Lower leg skin (tissue), 3 donors: ENCODE results near the gene SHROOM2.

Source experiments
- CTCF ChIP-seq, 3 donors: fragments of 450-650 bp; IDR thresholded peaks; one replicate each; pipeline ENCODE4 v1.5.1; 2016; ENCODE audit warnings: antibody characterized with exemption in 3 of 3, mild to moderate bottlenecking in 3 of 3, moderate library complexity in 2 of 3
- POLR2A ChIP-seq, 2 donors: fragments of 450-650 bp; IDR thresholded peaks; one replicate each; pipeline ENCODE4 v1.6.1; 2016 to 2017; ENCODE audit warnings: antibody characterized with exemption in 2 of 2, mild to moderate bottlenecking in 1 of 2, moderate library complexity in 1 of 2

- TF ChIP-seq CTCF (IDR thresholded peaks at IDR 0.05) (no peak), POLR2A (IDR thresholded peaks at IDR 0.05) (no peak)
Measured at GRCh38 chrX:9790866-9791265, 4.6 kb downstream of the SHROOM2 start.
